Lower lobe of right lung (tissue), 2 donors: ENCODE measurements around the gene SPAG8. TPM values are rescaled to one million over a fixed set of nuclear protein-coding genes. Genes with fewer than 3 reads are reported as not detected.

Source experiments
- ATAC-seq, 2 donors: fragments of 200-7000 bp; cut with Tn5 transposase; one replicate each; pipeline ENCODE4 v1.9.1; 2020 to 2022; ENCODE audit warnings: mild to moderate bottlenecking in 2 of 2, moderate library complexity in 2 of 2
- DNase-seq: peaks from one replicate; pipeline ENCODE4 v3.0.0-alpha.2; 2020
- H3K27ac ChIP-seq: fragments of 200-600 bp; one replicate; pipeline ENCODE4 v1.8.0; 2022
- H3K27me3 ChIP-seq: fragments of 200-600 bp; one replicate; pipeline ENCODE4 v1.8.0; 2022; ENCODE audit warnings: low read depth
- H3K36me3 ChIP-seq: fragments of 200-600 bp; one replicate; pipeline ENCODE4 v1.8.0; 2022; ENCODE audit warnings: mild to moderate bottlenecking
- H3K4me1 ChIP-seq: fragments of 200-600 bp; one replicate; pipeline ENCODE4 v1.8.0; 2022
- H3K4me3 ChIP-seq: fragments of 200-600 bp; one replicate; pipeline ENCODE4 v1.8.0; 2022; ENCODE audit warnings: mild to moderate bottlenecking
- H3K9me3 ChIP-seq: fragments of 200-600 bp; one replicate; pipeline ENCODE4 v1.8.0; 2022
- CTCF ChIP-seq: fragments of 200-600 bp; IDR thresholded peaks from one replicate; pipeline ENCODE4 v1.8.0; 2022; ENCODE audit warnings: antibody characterized with exemption, mild to moderate bottlenecking
- intact Hi-C: fragments of 100-400 bp; cut with DNase I; formaldehyde crosslinking; loops from one replicate; pipeline ENCODE4 v1.11.0; 2022
- total RNA-seq: library from RNA; stranded (reverse); fragmentation: NEBNext Ultra II Directional; extraction: Animal tissue kit (Norgen Biotek cat#: 25700); gene quantifications from one replicate; pipeline ENCODE4 v1.2.1, GENCODE V29; 2021
- donor health status: DM: no; HTN: yes; CAD: no; lungs with severe emphysema.

SPAG8 gene
- total RNA-seq, 1 donor from 2014 or later: 13.3 TPM

- DNase-seq (no peak), ATAC-seq (no peak)
- TF ChIP-seq CTCF: no peak
- Histone ChIP-seq H3K9me3 (no peaks in the 10 kb centered on the region), H3K4me3 (no peak overlapping the region), H3K27ac (no peak overlapping the region), H3K36me3 (peaks cover 11% of the 10 kb centered on the region), H3K27me3 (no peaks in the 10 kb centered on the region), H3K4me1 (peaks cover 34% of the 10 kb centered on the region)
- intact Hi-C loops: no loop called here
Observed at GRCh38 chr9:35795695-35796094, 16.4 kb downstream of the SPAG8 start.

GRCh38 chr9:35793461-35793860 lies 18.6 kb downstream of the SPAG8 start:
- no peak for TF ChIP-seq CTCF

GRCh38 chr9:35792826-35793225 lies 19.2 kb downstream of the SPAG8 start:
- DNase-seq: no peak
- intact Hi-C loops: no loop called here

More at GRCh38 chr9:35793461-35793860, 18.6 kb downstream of the SPAG8 start:
- Histone ChIP-seq H3K27me3 (no peaks in the 10 kb centered on the region), H3K36me3 (no peaks in the 10 kb centered on the region), H3K9me3 (no peaks in the 10 kb centered on the region), H3K27ac (no peak overlapping the region), H3K4me3 (no peak overlapping the region), H3K4me1 (peaks cover 39% of the 10 kb centered on the region)
- DNase-seq (no peak), ATAC-seq (no peak)
- intact Hi-C loops: no loop called here

GRCh38 chr9:35792024-35792813 lies 19.8 kb downstream of the SPAG8 start:
- DNase-seq (no peak), ATAC-seq (no peak)
- peaks cover 39% of the 10 kb centered on the region for H3K4me1 ChIP-seq
- no peak for TF ChIP-seq CTCF
- no peaks in the 10 kb centered on the region for H3K9me3 ChIP-seq
- intact Hi-C loops: no loop called here
- H3K27ac ChIP-seq: no peak overlapping the region
- no peaks in the 10 kb centered on the region for H3K27me3 ChIP-seq
- no peaks in the 10 kb centered on the region for H3K36me3 ChIP-seq
- peak overlapping the region; percentile 58 for H3K4me3 ChIP-seq

More at GRCh38 chr9:35792826-35793225, 19.2 kb downstream of the SPAG8 start:
- no peak for TF ChIP-seq CTCF
- Histone ChIP-seq H3K4me1 (peaks cover 39% of the 10 kb centered on the region), H3K27me3 (no peaks in the 10 kb centered on the region), H3K4me3 (no peak overlapping the region), H3K36me3 (no peaks in the 10 kb centered on the region), H3K9me3 (no peaks in the 10 kb centered on the region), H3K27ac (no peak overlapping the region)
- ATAC-seq: no peak

- peak within 1 kb of the TSS; percentile 74 for H3K27ac ChIP-seq
- H3K4me1 ChIP-seq: peaks cover 39% of the 10 kb centered on the region
- intact Hi-C loops: no loop called here
- DNase-seq: no peak
- peak within 1 kb of the TSS; percentile 58 for H3K4me3 ChIP-seq
- no peaks in the 10 kb centered on the region for H3K9me3 ChIP-seq
- ATAC-seq: peak; percentile 48 to 56
- H3K27me3 ChIP-seq: no peaks in the 10 kb centered on the region
- no peak for TF ChIP-seq CTCF
- H3K36me3 ChIP-seq: peaks cover 2% of the 10 kb centered on the region
Observed at GRCh38 chr9:35791297-35791921, 20.7 kb downstream of the SPAG8 start, which contains the start of gene NPR2. Gene NPR2, plus strand, starts transcription at chr9:35791591. Its CDS starts 818 bp downstream, at chr9:35792409.
